CD4-positive, alpha-beta T cell treated with Interleukin-4 for 4 hours (primary cell): Measurements from ENCODE around the gene FRMD4B.
"Not testable (repeated sequence)": the region's sequence is repeated elsewhere in the genome, so short reads cannot be mapped to it uniquely, and the experiment has no call there.

Source experiments
- DNase-seq: peaks from one replicate; pipeline ENCODE4 v3.0.0-alpha.2; 2020

Gene FRMD4B

GRCh38 chr3:69236812-69237707 is 148.8 kb downstream of the FRMD4B start:
- no peak for DNase-seq

- peak; percentile 54 for DNase-seq
Observed at GRCh38 chr3:69235882-69236281, 150.0 kb downstream of the FRMD4B start.

- not testable (repeated sequence) for DNase-seq
Observed at GRCh38 chr3:69235227-69235626, 150.7 kb downstream of the FRMD4B start.

GRCh38 chr3:69232482-69232881 is 153.4 kb downstream of the FRMD4B start:
- DNase-seq = no peak

GRCh38 chr3:69231929-69232440 is 153.9 kb downstream of the FRMD4B start:
- no peak for DNase-seq

GRCh38 chr3:69226071-69226470 is 159.8 kb downstream of the FRMD4B start:
- DNase-seq = no peak

- DNase-seq = peak; percentile 33
Observed at GRCh38 chr3:69219101-69219708, 166.7 kb downstream of the FRMD4B start.

GRCh38 chr3:69218079-69218478 is 167.8 kb downstream of the FRMD4B start:
- DNase-seq = no peak

- no peak for DNase-seq
Observed at GRCh38 chr3:69216981-69217380, 168.9 kb downstream of the FRMD4B start.

- DNase-seq = no peak
Observed at GRCh38 chr3:69214241-69214640, 171.6 kb downstream of the FRMD4B start.

GRCh38 chr3:69212411-69213160 is 173.3 kb downstream of the FRMD4B start:
- peak; percentile 49 for DNase-seq

GRCh38 chr3:69210068-69210730 is 175.7 kb downstream of the FRMD4B start:
- no peak for DNase-seq

GRCh38 chr3:69209413-69209812 is 176.5 kb downstream of the FRMD4B start:
- no peak for DNase-seq

- DNase-seq = no peak
Observed at GRCh38 chr3:69207031-69207430, 178.9 kb downstream of the FRMD4B start.

GRCh38 chr3:69205385-69205784 is 180.5 kb downstream of the FRMD4B start:
- DNase-seq = no peak

GRCh38 chr3:69204315-69204957 is 181.5 kb downstream of the FRMD4B start:
- DNase-seq = peak; percentile 65

- no peak for DNase-seq
Observed at GRCh38 chr3:69203631-69204314, 182.1 kb downstream of the FRMD4B start.

- DNase-seq = no peak
Observed at GRCh38 chr3:69201658-69202057, 184.2 kb downstream of the FRMD4B start.

GRCh38 chr3:69200384-69201068 is 185.4 kb downstream of the FRMD4B start:
- peak; percentile 41 for DNase-seq

- peak; percentile 20 for DNase-seq
Observed at GRCh38 chr3:69199942-69200341, 185.9 kb downstream of the FRMD4B start.
